B cell (primary cell): ENCODE measurements around the gene CST9L. TPM values are rescaled to one million over a fixed set of nuclear protein-coding genes. Genes with fewer than 3 reads are reported as not detected.

ENCODE experiments used
- ATAC-seq: fragments of 200-7000 bp; cut with Tn5 transposase; one replicate; pipeline ENCODE4 v1.10.0; 2021; ENCODE audit warnings: low read depth, mild to moderate bottlenecking, moderate number of reproducible peaks, moderate library complexity
- CTCF ChIA-PET: fragments of 350-600 bp; sonication (Branson Sonifier 250); formaldehyde crosslinking; loops from one replicate; lab custom pipeline; 2021; ENCODE audit warnings: antibody characterized with exemption, inconsistent platforms; lab: Charles Lee
- POLR2A ChIA-PET: fragments of 350-600 bp; sonication (Branson Sonifier 250); formaldehyde crosslinking; loops from one replicate; lab custom pipeline; 2021; ENCODE audit warnings: antibody characterized with exemption; lab: Charles Lee
- DNase-seq: peaks from one replicate; pipeline ENCODE4 v3.0.0; 2013
- H2AFZ ChIP-seq: 2 replicates; pipeline ENCODE4 v1.6.1; 2012; ENCODE audit warnings: mild to moderate bottlenecking, low read depth, low read length; ENCODE audit not compliant: insufficient read depth, poor library complexity, severe bottlenecking
- H3K27ac ChIP-seq, 2 donors: 1 replicate in 1 of 2; 2 replicates in 1 of 2; pipeline ENCODE4 v1.5.1; 2012 to 2013; ENCODE audit warnings: low read length in 2 of 2, mild to moderate bottlenecking in 2 of 2, moderate library complexity in 1 of 2
- H3K27me3 ChIP-seq, 4 experiments: fragments of 200-600 bp in 1 of 4; sonication (generic) in 1 of 4; replicated peaks in 1 of 4; 1 replicate in 2 of 4; 2 replicates in 2 of 4; pipeline versions ENCODE4 v1.6.1 to v1.7.0; 2013 to 2016; ENCODE audit warnings: low read length in 3 of 4, mild to moderate bottlenecking in 2 of 4, mixed read lengths in 1 of 4, moderate library complexity in 1 of 4; ENCODE audit not compliant: insufficient read depth in 4 of 4, control insufficient read depth in 3 of 4; ENCODE audit errors: control extremely low read depth in 1 of 4
- H3K36me3 ChIP-seq, 2 experiments: replicated peaks in 1 of 2; 1 replicate in 1 of 2; 2 replicates in 1 of 2; pipeline versions ENCODE4 v1.6.1 to v1.7.1; 2013; ENCODE audit warnings: low read length in 1 of 2; ENCODE audit not compliant: insufficient read depth in 2 of 2, control insufficient read depth in 1 of 2; ENCODE audit errors: control extremely low read depth in 1 of 2, extremely low read depth in 1 of 2
- H3K4me1 ChIP-seq, 2 donors: fragments of 200-600 bp in 1 of 2; sonication (generic) in 1 of 2; 1 replicate in 1 of 2; 2 replicates in 1 of 2; pipeline versions ENCODE4 v1.5.1 to v1.6.1; 2013 to 2017; ENCODE audit warnings: low read length in 2 of 2; ENCODE audit not compliant: control insufficient read depth in 2 of 2, insufficient read depth in 2 of 2
- H3K4me2 ChIP-seq: replicated peaks from 2 replicates; pipeline ENCODE3; 2012; ENCODE audit warnings: mild to moderate bottlenecking, low read depth, low read length; ENCODE audit not compliant: poor library complexity, severe bottlenecking
- H3K4me3 ChIP-seq, 5 experiments: fragments of 200-600 bp in 1 of 5; sonication (generic) in 1 of 5; 1 replicate in 3 of 5; 2 replicates in 2 of 5; pipeline versions ENCODE4 v1.5.1 to v1.7.0; 2011 to 2016; ENCODE audit warnings: low read length in 4 of 5, mild to moderate bottlenecking in 4 of 5, low read depth in 2 of 5, control low read depth in 1 of 5, moderate library complexity in 1 of 5; ENCODE audit not compliant: insufficient read depth in 1 of 5; ENCODE audit errors: control extremely low read depth in 1 of 5, extremely low read depth in 1 of 5
- H3K79me2 ChIP-seq: fragments of 200-600 bp; sonication (generic); one replicate; pipeline ENCODE4 v1.6.0; 2016; ENCODE audit warnings: low read length; ENCODE audit not compliant: control insufficient read depth, insufficient read depth
- H3K9ac ChIP-seq: fragments of 200-600 bp; sonication (generic); 2 replicates; pipeline ENCODE4 v1.6.1; 2017; ENCODE audit warnings: mild to moderate bottlenecking, low read length, moderate library complexity
- H3K9me3 ChIP-seq, 3 donors: one replicate each; pipeline versions ENCODE4 v1.6.1 to v1.7.1; 2013; ENCODE audit warnings: low read length in 2 of 3; ENCODE audit not compliant: control insufficient read depth in 2 of 3, insufficient read depth in 1 of 3; ENCODE audit errors: control extremely low read depth in 1 of 3
- H4K20me1 ChIP-seq: 2 replicates; pipeline ENCODE4 v1.6.0; 2012; ENCODE audit warnings: mild to moderate bottlenecking, low read length; ENCODE audit not compliant: insufficient read depth, control insufficient read depth, poor library complexity, severe bottlenecking
- H3K27ac Mint-ChIP-seq: one replicate; pipeline ENCODE4 v1.8.0; 2021; ENCODE audit warnings: mixed read lengths
- H3K27me3 Mint-ChIP-seq: one replicate; pipeline ENCODE4 v1.8.0; 2021; ENCODE audit warnings: mixed read lengths
- H3K4me1 Mint-ChIP-seq: one replicate; pipeline ENCODE4 v1.8.0; 2021; ENCODE audit warnings: mixed read lengths
- H3K4me3 Mint-ChIP-seq: one replicate; pipeline ENCODE4 v1.8.0; 2021; ENCODE audit warnings: mixed read lengths
- H3K9me3 Mint-ChIP-seq: one replicate; pipeline ENCODE4 v1.8.0; 2022; ENCODE audit warnings: mixed read lengths; ENCODE audit not compliant: insufficient read depth
- EZH2 ChIP-seq: IDR thresholded peaks from 2 replicates; pipeline ENCODE4 v1.6.1; 2012; ENCODE audit warnings: borderline replicate concordance, low read depth, mild to moderate bottlenecking, moderate library complexity, low read length; ENCODE audit not compliant: insufficient read depth, poor library complexity, severe bottlenecking
- WGBS: methylation state at CpG from one replicate; pipeline ENCODE4 v1.1.5; 2013; ENCODE audit warnings: missing lambda C conversion rate; ENCODE audit not compliant: insufficient coverage; 5-methylcytosine and 5-hydroxymethylcytosine counted together
- intact Hi-C: fragments of 100-400 bp; cut with micrococcal nuclease; formaldehyde crosslinking; loops from one replicate; pipeline ENCODE4 v1.10.0; 2022
- polyA plus RNA-seq: library from polyadenylated mRNA; depleted of rRNA; stranded (reverse); fragments of >200 nt; gene quantifications from 2 replicates; pipeline ENCODE4 v1.2.3, GENCODE V29; 2012
- total RNA-seq, 2 donors: library from RNA; stranded (reverse); fragments of 120-200 nt in 1 of 2; gene quantifications; 1 replicate in 1 of 2; 2 replicates in 1 of 2; pipeline versions ENCODE4 v1.2.3 to v1.2.4, GENCODE V29; 2013 to 2022
- TF ChIP-seq, protein P1 (sequence below): fragments of 200-600 bp; IDR thresholded peaks from one replicate; pipeline ENCODE4 v1.8.0; 2022; ENCODE audit warnings: antibody characterized with exemption, mild to moderate bottlenecking

The CST9L gene
- total and polyA plus RNA-seq, 2 donors (not counting 1 experiment from before 2014, with no cell fraction given): not detected

DNA sequence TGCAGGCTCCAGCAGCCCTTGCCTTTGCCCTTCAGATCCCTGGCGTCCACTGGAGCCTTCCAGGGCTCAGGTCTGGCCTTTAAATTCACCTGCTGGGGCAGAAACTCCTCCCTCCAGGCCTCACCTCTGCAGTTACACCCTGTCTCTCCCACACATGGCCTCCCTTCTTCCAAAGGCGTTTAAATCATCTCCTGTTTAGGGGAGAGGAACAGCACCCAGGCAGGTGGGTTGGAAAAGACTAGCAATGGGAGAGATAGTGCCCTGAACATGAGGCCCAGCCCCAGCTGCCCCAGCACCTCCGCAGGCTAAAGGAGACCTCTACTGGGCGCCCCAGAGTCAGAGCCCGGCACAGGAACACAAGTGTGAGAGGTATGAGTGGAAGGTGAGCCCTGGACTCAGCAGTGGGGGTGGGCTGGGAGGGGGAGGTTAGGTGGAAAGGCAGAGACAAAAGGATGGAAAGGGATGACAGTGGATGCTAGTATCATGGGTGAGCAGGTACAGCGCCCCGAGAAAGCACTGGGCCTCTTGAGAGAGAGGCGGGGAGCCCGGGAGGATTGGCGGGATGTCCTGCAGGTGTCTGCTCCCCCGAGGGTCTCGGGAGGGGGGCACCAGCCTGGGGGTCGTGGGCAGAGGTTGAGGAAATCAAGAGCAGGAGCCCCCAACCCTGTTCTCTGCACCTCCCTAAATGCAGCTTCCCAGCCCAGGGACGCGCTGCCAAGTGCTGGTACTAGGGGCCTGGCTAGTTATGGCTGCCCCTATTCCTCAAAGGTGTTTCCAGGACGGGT is 37.8 kb upstream of the CST9L start, which contains the start of gene CST9:
TSS of gene CST9 (minus strand) at position 51 of the 785 bp plus-strand sequence. CDS start 53 bp downstream, outside the sequence.
- 62% methylated on average over 13 of the region's 16 CpGs for WGBS
- intact Hi-C loops: loop anchor here (5.0 kb wide), 3 partner anchors 164 to 1269 kb away; no protein-coding TSS in a partner anchor
- POLR2A ChIA-PET: no interaction called here
- no peak for ATAC-seq
- TF ChIP-seq, protein P1, sequence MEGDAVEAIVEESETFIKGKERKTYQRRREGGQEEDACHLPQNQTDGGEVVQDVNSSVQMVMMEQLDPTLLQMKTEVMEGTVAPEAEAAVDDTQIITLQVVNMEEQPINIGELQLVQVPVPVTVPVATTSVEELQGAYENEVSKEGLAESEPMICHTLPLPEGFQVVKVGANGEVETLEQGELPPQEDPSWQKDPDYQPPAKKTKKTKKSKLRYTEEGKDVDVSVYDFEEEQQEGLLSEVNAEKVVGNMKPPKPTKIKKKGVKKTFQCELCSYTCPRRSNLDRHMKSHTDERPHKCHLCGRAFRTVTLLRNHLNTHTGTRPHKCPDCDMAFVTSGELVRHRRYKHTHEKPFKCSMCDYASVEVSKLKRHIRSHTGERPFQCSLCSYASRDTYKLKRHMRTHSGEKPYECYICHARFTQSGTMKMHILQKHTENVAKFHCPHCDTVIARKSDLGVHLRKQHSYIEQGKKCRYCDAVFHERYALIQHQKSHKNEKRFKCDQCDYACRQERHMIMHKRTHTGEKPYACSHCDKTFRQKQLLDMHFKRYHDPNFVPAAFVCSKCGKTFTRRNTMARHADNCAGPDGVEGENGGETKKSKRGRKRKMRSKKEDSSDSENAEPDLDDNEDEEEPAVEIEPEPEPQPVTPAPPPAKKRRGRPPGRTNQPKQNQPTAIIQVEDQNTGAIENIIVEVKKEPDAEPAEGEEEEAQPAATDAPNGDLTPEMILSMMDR: no peak
- no peak for TF ChIP-seq EZH2
- H3K9me3 ChIP-seq: no peaks in the 10 kb centered on the region
- CTCF ChIA-PET: no interaction called here
- H3K4me1 ChIP-seq: no peaks in the 10 kb centered on the region
- no peak within 1 kb of the TSS for H3K4me3 ChIP-seq
- no peaks in the 10 kb centered on the region for H3K9me3 Mint-ChIP-seq
- DNase-seq: no peak
- no peaks in the 10 kb centered on the region for H3K4me1 Mint-ChIP-seq
- peaks cover 3% of the 10 kb centered on the region for H3K27me3 Mint-ChIP-seq
- H3K79me2 ChIP-seq: no peaks in the 10 kb centered on the region
- H3K27me3 ChIP-seq: no peaks in the 10 kb centered on the region
- no peak within 1 kb of the TSS for H3K27ac ChIP-seq
- H3K27ac Mint-ChIP-seq: no peak within 1 kb of the TSS
- H3K4me3 Mint-ChIP-seq: no peak within 1 kb of the TSS
- no peaks in the 10 kb centered on the region for H3K36me3 ChIP-seq
- H3K9ac ChIP-seq: no peak within 1 kb of the TSS
- no peaks in the 10 kb centered on the region for H4K20me1 ChIP-seq
- peak within 1 kb of the TSS; percentile 38 for H2AFZ ChIP-seq
- no peak within 1 kb of the TSS for H3K4me2 ChIP-seq

DNA sequence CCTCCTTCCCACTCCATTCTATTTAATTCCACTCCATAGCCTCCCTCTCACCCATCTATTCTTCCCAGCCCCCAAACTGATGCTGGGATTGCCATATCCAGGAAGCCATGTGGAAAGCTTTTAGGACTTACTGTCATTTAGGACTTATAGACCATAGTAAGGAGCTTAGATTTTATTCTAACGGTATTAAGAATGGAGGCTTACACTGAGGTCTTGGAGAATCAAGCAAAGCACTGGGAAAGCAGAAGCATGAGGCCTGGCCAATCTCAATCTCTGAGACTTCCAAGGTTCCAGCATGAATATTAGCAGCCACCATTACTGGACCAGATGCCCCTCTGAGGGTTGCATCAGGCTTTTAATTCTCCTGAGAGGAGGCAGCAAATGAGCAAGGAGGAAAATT is 36.0 kb upstream of the CST9L start:
- H3K27me3 ChIP-seq: no peaks in the 10 kb centered on the region
- WGBS: 100% methylated on average over 1 of the region's 1 CpG
- ATAC-seq (no peak), DNase-seq (no peak)
- H2AFZ ChIP-seq: no peak overlapping the region
- no peaks in the 10 kb centered on the region for H3K79me2 ChIP-seq
- Mint-ChIP-seq H3K4me1 (no peaks in the 10 kb centered on the region), H3K27me3 (peaks cover 3% of the 10 kb centered on the region), H3K4me3 (no peak overlapping the region), H3K27ac (no peak overlapping the region), H3K9me3 (no peaks in the 10 kb centered on the region)
- no peaks in the 10 kb centered on the region for H4K20me1 ChIP-seq
- ChIA-PET CTCF (no interaction called here), POLR2A (no interaction called here)
- no peak overlapping the region for H3K4me3 ChIP-seq
- H3K4me2 ChIP-seq: no peak overlapping the region
- H3K4me1 ChIP-seq: no peaks in the 10 kb centered on the region
- no peaks in the 10 kb centered on the region for H3K36me3 ChIP-seq
- no peak for TF ChIP-seq EZH2
- TF ChIP-seq, protein P1: no peak
- intact Hi-C loops: no loop called here
- no peak overlapping the region for H3K27ac ChIP-seq
- no peaks in the 10 kb centered on the region for H3K9me3 ChIP-seq
- no peak overlapping the region for H3K9ac ChIP-seq
